WTC11 (cell line): Measurements from ENCODE around the gene KCNG3. TPM values are rescaled to one million over a fixed set of nuclear protein-coding genes. Genes with fewer than 3 reads are reported as not detected.
A peak's percentile ranks its signal among the peaks of the same experiment; 100 is the strongest.
"Not testable (repeated sequence)": the region's sequence is repeated elsewhere in the genome, so short reads cannot be mapped to it uniquely, and the experiment has no call there.

Experiments
- ATAC-seq: fragments of 200-7000 bp; cut with Tn5 transposase; 2 replicates; pipeline ENCODE4 v1.10.0; 2021; ENCODE audit warnings: mild to moderate bottlenecking, moderate library complexity
- CTCF ChIA-PET: fragments of 300-600 bp; sonication (Branson Sonifier 250); formaldehyde crosslinking; loops from one replicate; lab custom pipeline; 2021; ENCODE audit warnings: antibody characterized with exemption; lab: Charles Lee
- POLR2A ChIA-PET: fragments of 350-600 bp; sonication (Branson Sonifier 250); formaldehyde crosslinking; loops from one replicate; lab custom pipeline; 2021; ENCODE audit warnings: antibody characterized with exemption; lab: Charles Lee
- DNase-seq: peaks from one replicate; pipeline ENCODE4 v3.0.0; 2021; ENCODE audit warnings: low spot score
- H3K27ac Mint-ChIP-seq: 2 replicates; pipeline ENCODE4 v1.8.0; 2021; ENCODE audit warnings: mixed read lengths
- H3K27me3 Mint-ChIP-seq: 2 replicates; pipeline ENCODE4 v1.8.0; 2021; ENCODE audit warnings: low read depth, mild to moderate bottlenecking, moderate library complexity, mixed read lengths
- H3K36me3 Mint-ChIP-seq: 2 replicates; pipeline ENCODE4 v1.8.0; 2021; ENCODE audit warnings: mixed read lengths
- H3K4me1 Mint-ChIP-seq: 2 replicates; pipeline ENCODE4 v1.8.0; 2022; ENCODE audit warnings: mixed read lengths
- H3K4me3 Mint-ChIP-seq: 2 replicates; pipeline ENCODE4 v1.8.0; 2021; ENCODE audit warnings: mild to moderate bottlenecking, moderate library complexity, mixed read lengths
- H3K9me3 Mint-ChIP-seq: 2 replicates; pipeline ENCODE4 v1.8.0; 2021; ENCODE audit warnings: mixed read lengths
- FOXK1 ChIP-seq: sonication (generic); formaldehyde crosslinking; IDR thresholded peaks from 2 replicates; pipeline ENCODE4 v1.8.0; 2022; ENCODE audit warnings: mild to moderate bottlenecking, moderate library complexity, missing genetic modification reagents
- HMGA2 ChIP-seq: fragments of 250-450 bp; sonication (Bioruptor Pico); IDR thresholded peaks from 2 replicates; pipeline ENCODE4 v1.4.0; 2021; ENCODE audit warnings: mild to moderate bottlenecking, moderate library complexity
- NFYB ChIP-seq: sonication (generic); formaldehyde crosslinking; conservative IDR thresholded peaks from 2 replicates; pipeline ENCODE4 v1.8.0; 2022; ENCODE audit warnings: low read depth, missing genetic modification reagents
- SMAD4 ChIP-seq: sonication (generic); formaldehyde crosslinking; IDR thresholded peaks from 2 replicates; pipeline ENCODE4 v1.8.0; 2022; ENCODE audit warnings: mild to moderate bottlenecking, missing genetic modification reagents
- SP1 ChIP-seq: sonication (generic); formaldehyde crosslinking; conservative IDR thresholded peaks from 2 replicates; pipeline ENCODE4 v1.8.1; 2022; ENCODE audit warnings: missing genetic modification reagents
- ZNF121 ChIP-seq: sonication (generic); formaldehyde crosslinking; IDR thresholded peaks from 2 replicates; pipeline ENCODE4 v1.8.0; 2023; ENCODE audit warnings: missing genetic modification reagents
- ZNF263 ChIP-seq: sonication (generic); formaldehyde crosslinking; IDR thresholded peaks from 2 replicates; pipeline ENCODE4 v1.8.1; 2022; ENCODE audit warnings: low read depth, mild to moderate bottlenecking, moderate library complexity, missing genetic modification reagents
- ZNF416 ChIP-seq: fragments of 250-450 bp; sonication (Bioruptor Pico); IDR thresholded peaks from 2 replicates; pipeline ENCODE4 v1.9.0; 2021; ENCODE audit warnings: mild to moderate bottlenecking, inconsistent platforms
- total RNA-seq: library from RNA; stranded (reverse); gene quantifications from 3 replicates; pipeline ENCODE4 v1.2.3, GENCODE V29; 2021
- TF ChIP-seq, protein P1 (sequence below): fragments of 250-450 bp; sonication (Bioruptor Pico); IDR thresholded peaks from 2 replicates; pipeline ENCODE4 v1.9.0; 2021; ENCODE audit warnings: moderate library complexity, mild to moderate bottlenecking, inconsistent platforms, borderline replicate concordance
- TF ChIP-seq, protein P2 (sequence below): sonication (generic); formaldehyde crosslinking; IDR thresholded peaks from 2 replicates; pipeline ENCODE4 v1.8.0; 2023; ENCODE audit warnings: mild to moderate bottlenecking, missing genetic modification reagents

KCNG3 gene
- total RNA-seq, 1 experiment from 2014 or later: 15.5 TPM

DNA sequence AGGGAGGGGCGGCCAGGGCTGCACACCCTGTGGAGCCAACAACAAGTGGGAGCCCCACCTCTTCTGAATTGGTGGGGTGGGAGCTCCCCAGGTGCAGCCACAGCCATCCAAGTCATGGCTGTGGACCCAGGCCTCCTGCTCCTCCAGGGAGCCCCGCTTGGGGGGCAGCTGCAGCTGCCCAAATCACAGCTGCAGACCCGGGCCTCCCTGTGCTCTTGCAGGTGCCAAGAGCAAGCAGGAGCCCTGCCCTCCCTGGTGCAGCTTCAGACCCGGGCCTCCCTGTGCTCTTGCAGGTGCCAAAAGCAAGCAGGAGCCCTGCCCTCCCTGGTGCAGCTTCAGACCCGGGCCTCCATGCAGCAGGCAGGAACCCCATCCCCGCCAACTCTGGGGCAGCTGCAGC is 86.3 kb downstream of the KCNG3 start:
- peaks cover 9% of the 10 kb centered on the region for H3K36me3 Mint-ChIP-seq
- no peaks in the 10 kb centered on the region for H3K4me1 Mint-ChIP-seq
- no peak for TF ChIP-seq NFYB (CRISPR knock-in tag)
- ChIA-PET POLR2A (no interaction called here), CTCF (interaction anchor here (0.7 to 1.3 kb wide), 2 partner anchors 8 to 133 kb away, joined by 3 to 4 read pairs; no protein-coding TSS in a partner anchor)
- no peak for DNase-seq
- peaks cover 3% of the 10 kb centered on the region for H3K9me3 Mint-ChIP-seq
- no peak overlapping the region for H3K4me3 Mint-ChIP-seq
- no peak overlapping the region for H3K27ac Mint-ChIP-seq
- no peaks in the 10 kb centered on the region for H3K27me3 Mint-ChIP-seq
- peak; percentile 22; the same call in 1 of the 2 replicates for ATAC-seq

DNA sequence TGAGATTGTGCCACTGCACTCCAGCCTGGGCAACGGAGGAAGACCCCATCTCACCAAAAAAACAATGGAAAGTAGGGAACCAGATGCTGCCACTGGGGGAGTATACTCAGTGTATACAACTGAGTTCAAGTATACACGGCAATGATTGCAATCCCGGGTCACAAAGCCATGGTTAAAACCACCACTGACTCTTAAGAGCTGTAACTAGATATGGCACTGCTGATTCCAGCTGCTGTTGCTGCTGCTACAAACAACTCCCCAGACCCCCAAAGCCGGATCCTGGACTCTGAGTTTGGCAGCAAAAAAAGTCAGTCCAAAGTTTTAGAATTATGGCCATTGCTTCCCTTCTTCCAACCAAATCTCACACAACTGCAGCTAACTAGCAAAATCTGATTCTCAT is 89.1 kb downstream of the KCNG3 start:
- Mint-ChIP-seq H3K4me1 (no peaks in the 10 kb centered on the region), H3K9me3 (peaks cover 3% of the 10 kb centered on the region), H3K4me3 (no peak overlapping the region), H3K27ac (no peak overlapping the region), H3K36me3 (peaks cover 7% of the 10 kb centered on the region), H3K27me3 (no peaks in the 10 kb centered on the region)
- TF ChIP-seq ZNF121 (CRISPR knock-in tag): 0 out of 2 replicates have a peak, but pooled peaks have one; percentile 23
- no peak for TF ChIP-seq SMAD4 (CRISPR knock-in tag)
- no peak for TF ChIP-seq SP1 (CRISPR knock-in tag)
- TF ChIP-seq, protein P1, sequence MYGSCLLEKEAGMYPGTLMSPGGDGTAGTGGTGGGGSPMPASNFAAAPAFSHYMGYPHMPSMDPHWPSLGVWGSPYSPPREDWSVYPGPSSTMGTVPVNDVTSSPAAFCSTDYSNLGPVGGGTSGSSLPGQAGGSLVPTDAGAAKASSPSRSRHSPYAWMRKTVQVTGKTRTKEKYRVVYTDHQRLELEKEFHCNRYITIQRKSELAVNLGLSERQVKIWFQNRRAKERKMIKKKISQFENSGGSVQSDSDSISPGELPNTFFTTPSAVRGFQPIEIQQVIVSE (CRISPR knock-in tag): no peak
- TF ChIP-seq, protein P2, sequence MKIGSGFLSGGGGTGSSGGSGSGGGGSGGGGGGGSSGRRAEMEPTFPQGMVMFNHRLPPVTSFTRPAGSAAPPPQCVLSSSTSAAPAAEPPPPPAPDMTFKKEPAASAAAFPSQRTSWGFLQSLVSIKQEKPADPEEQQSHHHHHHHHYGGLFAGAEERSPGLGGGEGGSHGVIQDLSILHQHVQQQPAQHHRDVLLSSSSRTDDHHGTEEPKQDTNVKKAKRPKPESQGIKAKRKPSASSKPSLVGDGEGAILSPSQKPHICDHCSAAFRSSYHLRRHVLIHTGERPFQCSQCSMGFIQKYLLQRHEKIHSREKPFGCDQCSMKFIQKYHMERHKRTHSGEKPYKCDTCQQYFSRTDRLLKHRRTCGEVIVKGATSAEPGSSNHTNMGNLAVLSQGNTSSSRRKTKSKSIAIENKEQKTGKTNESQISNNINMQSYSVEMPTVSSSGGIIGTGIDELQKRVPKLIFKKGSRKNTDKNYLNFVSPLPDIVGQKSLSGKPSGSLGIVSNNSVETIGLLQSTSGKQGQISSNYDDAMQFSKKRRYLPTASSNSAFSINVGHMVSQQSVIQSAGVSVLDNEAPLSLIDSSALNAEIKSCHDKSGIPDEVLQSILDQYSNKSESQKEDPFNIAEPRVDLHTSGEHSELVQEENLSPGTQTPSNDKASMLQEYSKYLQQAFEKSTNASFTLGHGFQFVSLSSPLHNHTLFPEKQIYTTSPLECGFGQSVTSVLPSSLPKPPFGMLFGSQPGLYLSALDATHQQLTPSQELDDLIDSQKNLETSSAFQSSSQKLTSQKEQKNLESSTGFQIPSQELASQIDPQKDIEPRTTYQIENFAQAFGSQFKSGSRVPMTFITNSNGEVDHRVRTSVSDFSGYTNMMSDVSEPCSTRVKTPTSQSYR: no peak
- TF ChIP-seq ZNF263: no peak
- ChIA-PET CTCF (interaction anchor here (1.7 to 1.8 kb wide), 2 partner anchors 18 to 19 kb away, joined by 5 to 8 read pairs; no protein-coding TSS in a partner anchor), POLR2A (interaction anchor here (0.9 kb wide), 1 partner anchor 26 kb away, joined by 3 read pairs; no protein-coding TSS in a partner anchor)
- DNase-seq: no peak
- ATAC-seq: no peak

DNA sequence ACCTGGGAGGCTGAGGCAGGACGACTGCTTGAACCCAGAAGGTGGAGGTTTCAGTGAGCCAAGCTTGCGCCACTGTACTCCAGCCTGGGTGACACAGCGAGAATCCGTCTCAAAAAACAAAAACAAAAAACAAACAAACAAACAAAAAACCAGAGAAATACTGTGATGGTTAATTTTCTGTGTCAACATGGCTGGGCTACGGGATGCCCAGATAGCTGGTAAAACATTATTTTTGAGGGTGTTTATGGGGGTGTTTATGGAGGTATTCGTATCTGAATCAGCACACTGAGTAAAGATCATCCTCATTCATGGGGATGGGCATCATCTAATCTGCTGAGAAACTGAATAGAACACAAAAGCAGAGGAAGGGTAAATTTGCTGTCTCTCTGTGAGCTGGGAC is 92.0 kb downstream of the KCNG3 start:
- no peak overlapping the region for H3K4me3 Mint-ChIP-seq
- DNase-seq (no peak), ATAC-seq (no peak)
- H3K27me3 Mint-ChIP-seq: no peaks in the 10 kb centered on the region
- ChIA-PET POLR2A (no interaction called here), CTCF (no interaction called here)
- H3K36me3 Mint-ChIP-seq: no peaks in the 10 kb centered on the region
- H3K4me1 Mint-ChIP-seq: no peaks in the 10 kb centered on the region
- TF ChIP-seq ZNF416 (CRISPR knock-in tag): peak; percentile 51; the same call in 1 of the 2 replicates
- no peak for TF ChIP-seq FOXK1 (CRISPR knock-in tag)
- no peak overlapping the region for H3K27ac Mint-ChIP-seq
- H3K9me3 Mint-ChIP-seq: no peaks in the 10 kb centered on the region

DNA sequence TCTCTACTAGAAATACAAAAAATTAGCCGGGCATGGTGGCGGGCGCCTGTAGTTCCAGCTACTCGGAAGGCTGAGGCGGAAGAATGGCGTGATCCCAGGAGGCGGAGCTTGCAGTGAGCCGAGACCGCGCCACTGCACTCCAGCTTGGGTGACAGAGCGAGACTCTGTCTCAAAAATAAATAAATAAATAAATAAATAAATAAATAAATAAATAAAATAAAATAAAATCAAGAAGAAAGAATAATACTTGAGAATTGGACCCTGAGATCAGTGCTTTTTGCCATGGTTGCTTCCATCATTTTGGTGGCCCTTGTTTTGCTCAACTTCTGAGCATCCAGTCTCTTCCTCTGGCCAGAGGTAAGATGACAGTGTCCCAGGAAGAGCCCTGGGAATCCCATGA is 95.7 kb downstream of the KCNG3 start:
- CTCF ChIA-PET, H3K27ac Mint-ChIP-seq, H3K4me1 Mint-ChIP-seq, H3K36me3 Mint-ChIP-seq, ATAC-seq, DNase-seq, H3K4me3 Mint-ChIP-seq, POLR2A ChIA-PET, H3K27me3 Mint-ChIP-seq, H3K9me3 Mint-ChIP-seq: not testable (repeated sequence)
- TF ChIP-seq HMGA2 (CRISPR knock-in tag): peak; percentile 74; the same call in 1 of the 2 replicates

DNA sequence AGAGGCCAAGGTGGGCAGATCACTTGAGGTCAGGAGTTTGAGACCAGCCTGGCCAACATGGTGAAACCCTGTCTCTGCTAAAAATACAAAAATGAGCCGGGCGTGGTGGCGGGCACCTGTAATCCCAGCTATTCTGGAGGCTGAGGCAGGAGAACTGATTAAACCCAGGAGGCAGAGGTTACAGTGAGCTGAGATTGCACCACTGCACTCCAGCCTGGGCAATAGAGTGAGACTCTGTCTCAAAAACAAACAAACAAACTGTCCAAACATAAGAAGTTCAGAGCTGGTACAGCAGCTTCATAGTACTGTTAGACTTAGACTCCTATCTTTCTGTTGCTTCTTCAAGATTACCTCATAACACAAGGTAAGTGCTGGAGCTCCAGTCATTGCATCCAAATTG is 100.5 kb downstream of the KCNG3 start:
- not testable (repeated sequence) for H3K9me3 Mint-ChIP-seq
- CTCF ChIA-PET: interaction anchor here (1.2 to 1.3 kb wide), 2 partner anchors 8 to 9 kb away, joined by 3 to 4 read pairs; no protein-coding TSS in a partner anchor

More for the DNA sequence above, 100.5 kb downstream of the KCNG3 start:
- POLR2A ChIA-PET, H3K36me3 Mint-ChIP-seq, ATAC-seq, DNase-seq, H3K4me3 Mint-ChIP-seq, H3K27ac Mint-ChIP-seq, H3K27me3 Mint-ChIP-seq: not testable (repeated sequence)
- H3K4me1 Mint-ChIP-seq: peaks cover 18% of the 10 kb centered on the region
